WTC11 (cell line): Measurements from ENCODE around the gene FGFR4. TPM values are rescaled to one million over a fixed set of nuclear protein-coding genes. Genes with fewer than 3 reads are reported as not detected.

Experiments used
- ATAC-seq: fragments of 200-7000 bp; cut with Tn5 transposase; 2 replicates; pipeline ENCODE4 v1.10.0; 2021; ENCODE audit warnings: mild to moderate bottlenecking, moderate library complexity
- CTCF ChIA-PET: fragments of 300-600 bp; sonication (Branson Sonifier 250); formaldehyde crosslinking; loops from one replicate; lab custom pipeline; 2021; ENCODE audit warnings: antibody characterized with exemption; lab: Charles Lee
- POLR2A ChIA-PET: fragments of 350-600 bp; sonication (Branson Sonifier 250); formaldehyde crosslinking; loops from one replicate; lab custom pipeline; 2021; ENCODE audit warnings: antibody characterized with exemption; lab: Charles Lee
- DNase-seq: peaks from one replicate; pipeline ENCODE4 v3.0.0; 2021; ENCODE audit warnings: low spot score
- H3K27ac Mint-ChIP-seq: 2 replicates; pipeline ENCODE4 v1.8.0; 2021; ENCODE audit warnings: mixed read lengths
- H3K27me3 Mint-ChIP-seq: 2 replicates; pipeline ENCODE4 v1.8.0; 2021; ENCODE audit warnings: low read depth, mild to moderate bottlenecking, moderate library complexity, mixed read lengths
- H3K36me3 Mint-ChIP-seq: 2 replicates; pipeline ENCODE4 v1.8.0; 2021; ENCODE audit warnings: mixed read lengths
- H3K4me1 Mint-ChIP-seq: 2 replicates; pipeline ENCODE4 v1.8.0; 2022; ENCODE audit warnings: mixed read lengths
- H3K4me3 Mint-ChIP-seq: 2 replicates; pipeline ENCODE4 v1.8.0; 2021; ENCODE audit warnings: mild to moderate bottlenecking, moderate library complexity, mixed read lengths
- H3K9me3 Mint-ChIP-seq: 2 replicates; pipeline ENCODE4 v1.8.0; 2021; ENCODE audit warnings: mixed read lengths
- ESRRA ChIP-seq: sonication (generic); formaldehyde crosslinking; IDR thresholded peaks from 2 replicates; pipeline ENCODE4 v1.8.1; 2022; ENCODE audit warnings: mild to moderate bottlenecking, missing genetic modification reagents, borderline replicate concordance
- FOXJ3 ChIP-seq: sonication (generic); formaldehyde crosslinking; IDR thresholded peaks from 2 replicates; pipeline ENCODE4 v1.9.0; 2021; ENCODE audit warnings: missing genetic modification reagents, mild to moderate bottlenecking, borderline replicate concordance
- NR1H2 ChIP-seq: sonication (generic); formaldehyde crosslinking; IDR thresholded peaks from 2 replicates; pipeline ENCODE4 v1.9.0; 2021; ENCODE audit warnings: mild to moderate bottlenecking, moderate library complexity, missing genetic modification reagents
- SMAD4 ChIP-seq: sonication (generic); formaldehyde crosslinking; IDR thresholded peaks from 2 replicates; pipeline ENCODE4 v1.8.0; 2022; ENCODE audit warnings: mild to moderate bottlenecking, missing genetic modification reagents
- SOX15 ChIP-seq: fragments of 250-450 bp; sonication (Bioruptor Pico); IDR thresholded peaks from 2 replicates; pipeline ENCODE4 v1.9.0; 2021; ENCODE audit warnings: mild to moderate bottlenecking
- SP1 ChIP-seq: sonication (generic); formaldehyde crosslinking; conservative IDR thresholded peaks from 2 replicates; pipeline ENCODE4 v1.8.1; 2022; ENCODE audit warnings: missing genetic modification reagents
- TEAD1 ChIP-seq: sonication (generic); formaldehyde crosslinking; IDR thresholded peaks from 2 replicates; pipeline ENCODE4 v1.8.0; 2022; ENCODE audit warnings: mild to moderate bottlenecking, missing genetic modification reagents
- ZNF416 ChIP-seq: fragments of 250-450 bp; sonication (Bioruptor Pico); IDR thresholded peaks from 2 replicates; pipeline ENCODE4 v1.9.0; 2021; ENCODE audit warnings: mild to moderate bottlenecking, inconsistent platforms
- total RNA-seq: library from RNA; stranded (reverse); gene quantifications from 3 replicates; pipeline ENCODE4 v1.2.3, GENCODE V29; 2021
- TF ChIP-seq, protein P1 (sequence below): sonication (generic); formaldehyde crosslinking; IDR thresholded peaks from 2 replicates; pipeline ENCODE4 v1.8.0; 2023; ENCODE audit warnings: missing genetic modification reagents
- TF ChIP-seq, protein P2 (sequence below): sonication (generic); formaldehyde crosslinking; IDR thresholded peaks from 2 replicates; pipeline ENCODE4 v1.8.0; 2022; ENCODE audit warnings: missing genetic modification reagents
- TF ChIP-seq, protein P3 (sequence below): sonication (generic); formaldehyde crosslinking; IDR thresholded peaks from 2 replicates; pipeline ENCODE4 v1.8.1; 2023; ENCODE audit warnings: mild to moderate bottlenecking, moderate library complexity, missing genetic modification reagents
- TF ChIP-seq, protein P4 (sequence below): sonication (generic); formaldehyde crosslinking; IDR thresholded peaks from 2 replicates; pipeline ENCODE4 v1.8.1; 2023; ENCODE audit warnings: mild to moderate bottlenecking, missing genetic modification reagents, moderate library complexity
- TF ChIP-seq, protein P5 (sequence below): fragments of 200-600 bp; IDR thresholded peaks from 2 replicates; pipeline ENCODE4 v1.8.0; 2022; ENCODE audit warnings: antibody characterized with exemption
- TF ChIP-seq, protein P6 (sequence below): fragments of 250-450 bp; sonication (Bioruptor Pico); IDR thresholded peaks from 2 replicates; pipeline ENCODE4 v1.9.0; 2021; ENCODE audit warnings: mild to moderate bottlenecking

The FGFR4 gene
- total RNA-seq, 1 experiment from 2014 or later, result 108 TPM

DNA sequence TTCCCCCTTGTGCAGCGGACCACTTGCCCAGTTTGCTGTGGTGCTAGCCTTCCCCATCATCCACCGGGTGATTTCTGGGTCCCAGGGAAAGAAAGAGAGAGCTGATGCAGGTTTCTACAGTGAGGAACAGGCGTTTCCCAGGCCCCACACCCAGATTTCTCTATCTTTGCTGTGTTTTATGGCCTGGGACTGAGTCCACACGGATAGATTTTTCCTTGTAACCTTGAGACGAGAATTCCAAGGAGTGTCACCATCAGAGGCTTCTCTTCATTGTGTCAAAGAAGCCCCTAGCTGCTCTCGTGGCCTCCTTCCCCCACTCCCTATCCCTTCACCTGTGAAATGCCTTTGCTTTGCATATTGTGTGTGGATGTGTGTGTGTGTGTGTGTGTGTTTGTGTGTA, 21.2 kb upstream of the FGFR4 start:
- no peak for ATAC-seq
- no peaks in the 10 kb centered on the region for H3K9me3 Mint-ChIP-seq
- DNase-seq, result no peak
- H3K36me3 Mint-ChIP-seq, result peaks cover 4% of the 10 kb centered on the region; the same call in 1 of the 2 replicates
- H3K4me3 Mint-ChIP-seq, result no peak overlapping the region
- H3K27me3 Mint-ChIP-seq, result no peaks in the 10 kb centered on the region; the same call in 1 of the 2 replicates
- H3K27ac Mint-ChIP-seq, result no peak overlapping the region
- no peaks in the 10 kb centered on the region for H3K4me1 Mint-ChIP-seq
- POLR2A ChIA-PET, result no interaction called here
- TF ChIP-seq, protein P1, sequence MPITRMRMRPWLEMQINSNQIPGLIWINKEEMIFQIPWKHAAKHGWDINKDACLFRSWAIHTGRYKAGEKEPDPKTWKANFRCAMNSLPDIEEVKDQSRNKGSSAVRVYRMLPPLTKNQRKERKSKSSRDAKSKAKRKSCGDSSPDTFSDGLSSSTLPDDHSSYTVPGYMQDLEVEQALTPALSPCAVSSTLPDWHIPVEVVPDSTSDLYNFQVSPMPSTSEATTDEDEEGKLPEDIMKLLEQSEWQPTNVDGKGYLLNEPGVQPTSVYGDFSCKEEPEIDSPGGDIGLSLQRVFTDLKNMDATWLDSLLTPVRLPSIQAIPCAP (CRISPR knock-in tag), result no peak
- TF ChIP-seq, protein P2, sequence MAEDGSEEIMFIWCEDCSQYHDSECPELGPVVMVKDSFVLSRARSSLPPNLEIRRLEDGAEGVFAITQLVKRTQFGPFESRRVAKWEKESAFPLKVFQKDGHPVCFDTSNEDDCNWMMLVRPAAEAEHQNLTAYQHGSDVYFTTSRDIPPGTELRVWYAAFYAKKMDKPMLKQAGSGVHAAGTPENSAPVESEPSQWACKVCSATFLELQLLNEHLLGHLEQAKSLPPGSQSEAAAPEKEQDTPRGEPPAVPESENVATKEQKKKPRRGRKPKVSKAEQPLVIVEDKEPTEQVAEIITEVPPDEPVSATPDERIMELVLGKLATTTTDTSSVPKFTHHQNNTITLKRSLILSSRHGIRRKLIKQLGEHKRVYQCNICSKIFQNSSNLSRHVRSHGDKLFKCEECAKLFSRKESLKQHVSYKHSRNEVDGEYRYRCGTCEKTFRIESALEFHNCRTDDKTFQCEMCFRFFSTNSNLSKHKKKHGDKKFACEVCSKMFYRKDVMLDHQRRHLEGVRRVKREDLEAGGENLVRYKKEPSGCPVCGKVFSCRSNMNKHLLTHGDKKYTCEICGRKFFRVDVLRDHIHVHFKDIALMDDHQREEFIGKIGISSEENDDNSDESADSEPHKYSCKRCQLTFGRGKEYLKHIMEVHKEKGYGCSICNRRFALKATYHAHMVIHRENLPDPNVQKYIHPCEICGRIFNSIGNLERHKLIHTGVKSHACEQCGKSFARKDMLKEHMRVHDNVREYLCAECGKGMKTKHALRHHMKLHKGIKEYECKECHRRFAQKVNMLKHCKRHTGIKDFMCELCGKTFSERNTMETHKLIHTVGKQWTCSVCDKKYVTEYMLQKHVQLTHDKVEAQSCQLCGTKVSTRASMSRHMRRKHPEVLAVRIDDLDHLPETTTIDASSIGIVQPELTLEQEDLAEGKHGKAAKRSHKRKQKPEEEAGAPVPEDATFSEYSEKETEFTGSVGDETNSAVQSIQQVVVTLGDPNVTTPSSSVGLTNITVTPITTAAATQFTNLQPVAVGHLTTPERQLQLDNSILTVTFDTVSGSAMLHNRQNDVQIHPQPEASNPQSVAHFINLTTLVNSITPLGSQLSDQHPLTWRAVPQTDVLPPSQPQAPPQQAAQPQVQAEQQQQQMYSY (CRISPR knock-in tag), result no peak
- TF ChIP-seq SOX15 (CRISPR knock-in tag), result no peak
- TF ChIP-seq NR1H2 (CRISPR knock-in tag), result no peak
- TF ChIP-seq, protein P3, sequence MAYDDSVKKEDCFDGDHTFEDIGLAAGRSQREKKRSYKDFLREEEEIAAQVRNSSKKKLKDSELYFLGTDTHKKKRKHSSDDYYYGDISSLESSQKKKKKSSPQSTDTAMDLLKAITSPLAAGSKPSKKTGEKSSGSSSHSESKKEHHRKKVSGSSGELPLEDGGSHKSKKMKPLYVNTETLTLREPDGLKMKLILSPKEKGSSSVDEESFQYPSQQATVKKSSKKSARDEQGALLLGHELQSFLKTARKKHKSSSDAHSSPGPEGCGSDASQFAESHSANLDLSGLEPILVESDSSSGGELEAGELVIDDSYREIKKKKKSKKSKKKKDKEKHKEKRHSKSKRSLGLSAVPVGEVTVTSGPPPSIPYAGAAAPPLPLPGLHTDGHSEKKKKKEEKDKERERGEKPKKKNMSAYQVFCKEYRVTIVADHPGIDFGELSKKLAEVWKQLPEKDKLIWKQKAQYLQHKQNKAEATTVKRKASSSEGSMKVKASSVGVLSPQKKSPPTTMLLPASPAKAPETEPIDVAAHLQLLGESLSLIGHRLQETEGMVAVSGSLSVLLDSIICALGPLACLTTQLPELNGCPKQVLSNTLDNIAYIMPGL (CRISPR knock-in tag), result no peak
- TF ChIP-seq ESRRA (CRISPR knock-in tag), result no peak
- TF ChIP-seq SP1 (CRISPR knock-in tag), result no peak
- TF ChIP-seq, protein P4, sequence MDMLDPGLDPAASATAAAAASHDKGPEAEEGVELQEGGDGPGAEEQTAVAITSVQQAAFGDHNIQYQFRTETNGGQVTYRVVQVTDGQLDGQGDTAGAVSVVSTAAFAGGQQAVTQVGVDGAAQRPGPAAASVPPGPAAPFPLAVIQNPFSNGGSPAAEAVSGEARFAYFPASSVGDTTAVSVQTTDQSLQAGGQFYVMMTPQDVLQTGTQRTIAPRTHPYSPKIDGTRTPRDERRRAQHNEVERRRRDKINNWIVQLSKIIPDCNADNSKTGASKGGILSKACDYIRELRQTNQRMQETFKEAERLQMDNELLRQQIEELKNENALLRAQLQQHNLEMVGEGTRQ (CRISPR knock-in tag), result no peak
- TF ChIP-seq, protein P5, sequence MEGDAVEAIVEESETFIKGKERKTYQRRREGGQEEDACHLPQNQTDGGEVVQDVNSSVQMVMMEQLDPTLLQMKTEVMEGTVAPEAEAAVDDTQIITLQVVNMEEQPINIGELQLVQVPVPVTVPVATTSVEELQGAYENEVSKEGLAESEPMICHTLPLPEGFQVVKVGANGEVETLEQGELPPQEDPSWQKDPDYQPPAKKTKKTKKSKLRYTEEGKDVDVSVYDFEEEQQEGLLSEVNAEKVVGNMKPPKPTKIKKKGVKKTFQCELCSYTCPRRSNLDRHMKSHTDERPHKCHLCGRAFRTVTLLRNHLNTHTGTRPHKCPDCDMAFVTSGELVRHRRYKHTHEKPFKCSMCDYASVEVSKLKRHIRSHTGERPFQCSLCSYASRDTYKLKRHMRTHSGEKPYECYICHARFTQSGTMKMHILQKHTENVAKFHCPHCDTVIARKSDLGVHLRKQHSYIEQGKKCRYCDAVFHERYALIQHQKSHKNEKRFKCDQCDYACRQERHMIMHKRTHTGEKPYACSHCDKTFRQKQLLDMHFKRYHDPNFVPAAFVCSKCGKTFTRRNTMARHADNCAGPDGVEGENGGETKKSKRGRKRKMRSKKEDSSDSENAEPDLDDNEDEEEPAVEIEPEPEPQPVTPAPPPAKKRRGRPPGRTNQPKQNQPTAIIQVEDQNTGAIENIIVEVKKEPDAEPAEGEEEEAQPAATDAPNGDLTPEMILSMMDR, result no peak
- no peak for TF ChIP-seq TEAD1 (CRISPR knock-in tag)
- TF ChIP-seq SMAD4 (CRISPR knock-in tag), result no peak
- no peak for TF ChIP-seq ZNF416 (CRISPR knock-in tag)
- no peak for TF ChIP-seq FOXJ3 (CRISPR knock-in tag)
- TF ChIP-seq, protein P6, sequence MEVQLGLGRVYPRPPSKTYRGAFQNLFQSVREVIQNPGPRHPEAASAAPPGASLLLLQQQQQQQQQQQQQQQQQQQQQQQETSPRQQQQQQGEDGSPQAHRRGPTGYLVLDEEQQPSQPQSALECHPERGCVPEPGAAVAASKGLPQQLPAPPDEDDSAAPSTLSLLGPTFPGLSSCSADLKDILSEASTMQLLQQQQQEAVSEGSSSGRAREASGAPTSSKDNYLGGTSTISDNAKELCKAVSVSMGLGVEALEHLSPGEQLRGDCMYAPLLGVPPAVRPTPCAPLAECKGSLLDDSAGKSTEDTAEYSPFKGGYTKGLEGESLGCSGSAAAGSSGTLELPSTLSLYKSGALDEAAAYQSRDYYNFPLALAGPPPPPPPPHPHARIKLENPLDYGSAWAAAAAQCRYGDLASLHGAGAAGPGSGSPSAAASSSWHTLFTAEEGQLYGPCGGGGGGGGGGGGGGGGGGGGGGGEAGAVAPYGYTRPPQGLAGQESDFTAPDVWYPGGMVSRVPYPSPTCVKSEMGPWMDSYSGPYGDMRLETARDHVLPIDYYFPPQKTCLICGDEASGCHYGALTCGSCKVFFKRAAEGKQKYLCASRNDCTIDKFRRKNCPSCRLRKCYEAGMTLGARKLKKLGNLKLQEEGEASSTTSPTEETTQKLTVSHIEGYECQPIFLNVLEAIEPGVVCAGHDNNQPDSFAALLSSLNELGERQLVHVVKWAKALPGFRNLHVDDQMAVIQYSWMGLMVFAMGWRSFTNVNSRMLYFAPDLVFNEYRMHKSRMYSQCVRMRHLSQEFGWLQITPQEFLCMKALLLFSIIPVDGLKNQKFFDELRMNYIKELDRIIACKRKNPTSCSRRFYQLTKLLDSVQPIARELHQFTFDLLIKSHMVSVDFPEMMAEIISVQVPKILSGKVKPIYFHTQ (CRISPR knock-in tag), result no peak
- TF ChIP-seq, all 79 proteins: peak for 0
- CTCF ChIA-PET, result interaction anchor here (0.5 to 1.3 kb wide), 3 partner anchors 23 to 55 kb away, joined by 3 to 6 read pairs (median 4); no protein-coding TSS in a partner anchor
